B cell (primary cell): Measurements from ENCODE around the gene LRRC25. TPM values are rescaled to one million over a fixed set of nuclear protein-coding genes. Genes with fewer than 3 reads are reported as not detected.
A peak's percentile ranks its signal among the peaks of the same experiment; 100 is the strongest.

ENCODE experiments used
- ATAC-seq: fragments of 200-7000 bp; cut with Tn5 transposase; one replicate; pipeline ENCODE4 v1.10.0; 2021; ENCODE audit warnings: low read depth, mild to moderate bottlenecking, moderate number of reproducible peaks, moderate library complexity
- CTCF ChIA-PET: fragments of 350-600 bp; sonication (Branson Sonifier 250); formaldehyde crosslinking; loops from one replicate; lab custom pipeline; 2021; ENCODE audit warnings: antibody characterized with exemption, inconsistent platforms; lab: Charles Lee
- POLR2A ChIA-PET: fragments of 350-600 bp; sonication (Branson Sonifier 250); formaldehyde crosslinking; loops from one replicate; lab custom pipeline; 2021; ENCODE audit warnings: antibody characterized with exemption; lab: Charles Lee
- DNase-seq: peaks from one replicate; pipeline ENCODE4 v3.0.0; 2013
- H2AFZ ChIP-seq: 2 replicates; pipeline ENCODE4 v1.6.1; 2012; ENCODE audit warnings: mild to moderate bottlenecking, low read depth, low read length; ENCODE audit not compliant: insufficient read depth, poor library complexity, severe bottlenecking
- H3K27ac ChIP-seq, 2 donors: 1 replicate in 1 of 2; 2 replicates in 1 of 2; pipeline ENCODE4 v1.5.1; 2012 to 2013; ENCODE audit warnings: low read length in 2 of 2, mild to moderate bottlenecking in 2 of 2, moderate library complexity in 1 of 2
- H3K27me3 ChIP-seq, 4 experiments: fragments of 200-600 bp in 1 of 4; sonication (generic) in 1 of 4; replicated peaks in 1 of 4; 1 replicate in 2 of 4; 2 replicates in 2 of 4; pipeline versions ENCODE4 v1.6.1 to v1.7.0; 2013 to 2016; ENCODE audit warnings: low read length in 3 of 4, mild to moderate bottlenecking in 2 of 4, mixed read lengths in 1 of 4, moderate library complexity in 1 of 4; ENCODE audit not compliant: insufficient read depth in 4 of 4, control insufficient read depth in 3 of 4; ENCODE audit errors: control extremely low read depth in 1 of 4
- H3K36me3 ChIP-seq, 2 experiments: replicated peaks in 1 of 2; 1 replicate in 1 of 2; 2 replicates in 1 of 2; pipeline versions ENCODE4 v1.6.1 to v1.7.1; 2013; ENCODE audit warnings: low read length in 1 of 2; ENCODE audit not compliant: insufficient read depth in 2 of 2, control insufficient read depth in 1 of 2; ENCODE audit errors: control extremely low read depth in 1 of 2, extremely low read depth in 1 of 2
- H3K4me1 ChIP-seq, 2 donors: fragments of 200-600 bp in 1 of 2; sonication (generic) in 1 of 2; 1 replicate in 1 of 2; 2 replicates in 1 of 2; pipeline versions ENCODE4 v1.5.1 to v1.6.1; 2013 to 2017; ENCODE audit warnings: low read length in 2 of 2; ENCODE audit not compliant: control insufficient read depth in 2 of 2, insufficient read depth in 2 of 2
- H3K4me2 ChIP-seq: replicated peaks from 2 replicates; pipeline ENCODE3; 2012; ENCODE audit warnings: mild to moderate bottlenecking, low read depth, low read length; ENCODE audit not compliant: poor library complexity, severe bottlenecking
- H3K4me3 ChIP-seq, 5 experiments: fragments of 200-600 bp in 1 of 5; sonication (generic) in 1 of 5; 1 replicate in 3 of 5; 2 replicates in 2 of 5; pipeline versions ENCODE4 v1.5.1 to v1.7.0; 2011 to 2016; ENCODE audit warnings: low read length in 4 of 5, mild to moderate bottlenecking in 4 of 5, low read depth in 2 of 5, control low read depth in 1 of 5, moderate library complexity in 1 of 5; ENCODE audit not compliant: insufficient read depth in 1 of 5; ENCODE audit errors: control extremely low read depth in 1 of 5, extremely low read depth in 1 of 5
- H3K79me2 ChIP-seq: fragments of 200-600 bp; sonication (generic); one replicate; pipeline ENCODE4 v1.6.0; 2016; ENCODE audit warnings: low read length; ENCODE audit not compliant: control insufficient read depth, insufficient read depth
- H3K9ac ChIP-seq: fragments of 200-600 bp; sonication (generic); 2 replicates; pipeline ENCODE4 v1.6.1; 2017; ENCODE audit warnings: mild to moderate bottlenecking, low read length, moderate library complexity
- H3K9me3 ChIP-seq, 3 donors: one replicate each; pipeline versions ENCODE4 v1.6.1 to v1.7.1; 2013; ENCODE audit warnings: low read length in 2 of 3; ENCODE audit not compliant: control insufficient read depth in 2 of 3, insufficient read depth in 1 of 3; ENCODE audit errors: control extremely low read depth in 1 of 3
- H4K20me1 ChIP-seq: 2 replicates; pipeline ENCODE4 v1.6.0; 2012; ENCODE audit warnings: mild to moderate bottlenecking, low read length; ENCODE audit not compliant: insufficient read depth, control insufficient read depth, poor library complexity, severe bottlenecking
- H3K27ac Mint-ChIP-seq: one replicate; pipeline ENCODE4 v1.8.0; 2021; ENCODE audit warnings: mixed read lengths
- H3K27me3 Mint-ChIP-seq: one replicate; pipeline ENCODE4 v1.8.0; 2021; ENCODE audit warnings: mixed read lengths
- H3K4me1 Mint-ChIP-seq: one replicate; pipeline ENCODE4 v1.8.0; 2021; ENCODE audit warnings: mixed read lengths
- H3K4me3 Mint-ChIP-seq: one replicate; pipeline ENCODE4 v1.8.0; 2021; ENCODE audit warnings: mixed read lengths
- H3K9me3 Mint-ChIP-seq: one replicate; pipeline ENCODE4 v1.8.0; 2022; ENCODE audit warnings: mixed read lengths; ENCODE audit not compliant: insufficient read depth
- EZH2 ChIP-seq: IDR thresholded peaks from 2 replicates; pipeline ENCODE4 v1.6.1; 2012; ENCODE audit warnings: borderline replicate concordance, low read depth, mild to moderate bottlenecking, moderate library complexity, low read length; ENCODE audit not compliant: insufficient read depth, poor library complexity, severe bottlenecking
- WGBS: methylation state at CpG from one replicate; pipeline ENCODE4 v1.1.5; 2013; ENCODE audit warnings: missing lambda C conversion rate; ENCODE audit not compliant: insufficient coverage; 5-methylcytosine and 5-hydroxymethylcytosine counted together
- intact Hi-C: fragments of 100-400 bp; cut with micrococcal nuclease; formaldehyde crosslinking; loops from one replicate; pipeline ENCODE4 v1.10.0; 2022
- polyA plus RNA-seq: library from polyadenylated mRNA; depleted of rRNA; stranded (reverse); fragments of >200 nt; gene quantifications from 2 replicates; pipeline ENCODE4 v1.2.3, GENCODE V29; 2012
- total RNA-seq, 2 donors: library from RNA; stranded (reverse); fragments of 120-200 nt in 1 of 2; gene quantifications; 1 replicate in 1 of 2; 2 replicates in 1 of 2; pipeline versions ENCODE4 v1.2.3 to v1.2.4, GENCODE V29; 2013 to 2022
- TF ChIP-seq, protein P1 (sequence below): fragments of 200-600 bp; IDR thresholded peaks from one replicate; pipeline ENCODE4 v1.8.0; 2022; ENCODE audit warnings: antibody characterized with exemption, mild to moderate bottlenecking

The LRRC25 gene
- total and polyA plus RNA-seq, 2 donors (not counting 1 experiment from before 2014, with no cell fraction given) = 2.4 to 5.7 TPM

DNA sequence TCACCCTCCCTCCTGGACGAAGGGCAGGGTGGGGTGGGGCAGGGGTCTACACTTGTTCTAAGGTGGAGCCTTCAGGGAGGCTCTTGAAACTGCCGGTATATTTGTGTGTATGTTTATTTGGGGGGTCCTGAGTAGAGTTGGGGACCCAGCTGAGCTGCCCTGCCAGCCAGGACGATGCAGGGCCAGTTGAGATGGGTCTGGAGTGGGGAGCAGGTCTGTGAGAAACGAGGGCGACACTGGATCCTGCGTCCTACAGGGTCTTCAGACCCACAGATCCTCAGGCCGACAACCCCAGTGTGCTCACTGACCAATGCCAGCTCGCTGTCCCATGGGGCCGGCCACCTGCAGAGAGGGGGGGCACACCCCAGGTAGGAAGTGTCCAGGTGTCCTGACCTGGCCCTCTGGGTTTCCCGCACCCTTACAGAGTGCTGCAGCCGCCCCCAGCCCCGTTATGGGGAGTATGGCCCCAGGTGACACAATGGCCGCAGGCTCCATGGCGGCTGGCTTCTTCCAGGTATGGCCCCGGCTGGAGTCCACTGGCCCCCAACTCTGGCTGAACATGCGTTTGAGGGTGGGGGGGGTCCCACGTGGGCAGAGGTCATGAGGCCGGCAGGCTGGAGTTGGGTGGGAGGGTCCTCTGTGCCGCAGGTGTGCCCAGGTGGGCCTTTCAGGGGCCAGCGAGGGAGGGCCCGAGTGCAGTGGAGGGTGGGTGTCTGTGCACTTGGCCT, 33.2 kb upstream of the LRRC25 start:
- Histone ChIP-seq H3K4me2 (peak overlapping the region; percentile 89), H3K27me3 (no peaks in the 10 kb centered on the region), H3K9ac (no peak overlapping the region), H2AFZ (no peak overlapping the region), H3K27ac (no peak overlapping the region), H3K79me2 (peaks cover 10% of the 10 kb centered on the region), H4K20me1 (peaks cover 21% of the 10 kb centered on the region), H3K4me1 (peaks cover 29 to 45% of the 10 kb centered on the region in 2 donors), H3K4me3 (no peak overlapping the region), H3K36me3 (no peaks in the 10 kb centered on the region), H3K9me3 (no peaks in the 10 kb centered on the region)
- POLR2A ChIA-PET = no interaction called here
- Mint-ChIP-seq H3K9me3 (no peaks in the 10 kb centered on the region), H3K27ac (peak overlapping the region; percentile 78), H3K27me3 (no peaks in the 10 kb centered on the region), H3K4me3 (peak overlapping the region; percentile 68), H3K4me1 (peaks cover 31% of the 10 kb centered on the region)
- ATAC-seq = no peak
- peak; percentile 38 for DNase-seq
- intact Hi-C loops = no loop called here
- TF ChIP-seq, protein P1, sequence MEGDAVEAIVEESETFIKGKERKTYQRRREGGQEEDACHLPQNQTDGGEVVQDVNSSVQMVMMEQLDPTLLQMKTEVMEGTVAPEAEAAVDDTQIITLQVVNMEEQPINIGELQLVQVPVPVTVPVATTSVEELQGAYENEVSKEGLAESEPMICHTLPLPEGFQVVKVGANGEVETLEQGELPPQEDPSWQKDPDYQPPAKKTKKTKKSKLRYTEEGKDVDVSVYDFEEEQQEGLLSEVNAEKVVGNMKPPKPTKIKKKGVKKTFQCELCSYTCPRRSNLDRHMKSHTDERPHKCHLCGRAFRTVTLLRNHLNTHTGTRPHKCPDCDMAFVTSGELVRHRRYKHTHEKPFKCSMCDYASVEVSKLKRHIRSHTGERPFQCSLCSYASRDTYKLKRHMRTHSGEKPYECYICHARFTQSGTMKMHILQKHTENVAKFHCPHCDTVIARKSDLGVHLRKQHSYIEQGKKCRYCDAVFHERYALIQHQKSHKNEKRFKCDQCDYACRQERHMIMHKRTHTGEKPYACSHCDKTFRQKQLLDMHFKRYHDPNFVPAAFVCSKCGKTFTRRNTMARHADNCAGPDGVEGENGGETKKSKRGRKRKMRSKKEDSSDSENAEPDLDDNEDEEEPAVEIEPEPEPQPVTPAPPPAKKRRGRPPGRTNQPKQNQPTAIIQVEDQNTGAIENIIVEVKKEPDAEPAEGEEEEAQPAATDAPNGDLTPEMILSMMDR = no peak
- no peak for TF ChIP-seq EZH2
- 95% methylated on average over 19 of the region's 21 CpGs for WGBS
- CTCF ChIA-PET = no interaction called here
